Astrocyte of the hippocampus (primary cell): ENCODE data around the gene NSMF.

Experiments used
- DNase-seq: peaks from one replicate; pipeline ENCODE4 v3.0.0; 2011; ENCODE audit warnings: low read depth, low spot score

NSMF gene

GRCh38 chr9:137412431-137412830 is 46.7 kb downstream of the NSMF start:
- DNase-seq, result no peak

- DNase-seq, result peak; percentile 98
Observed at GRCh38 chr9:137411645-137412380, 47.3 kb downstream of the NSMF start.

GRCh38 chr9:137411260-137411644 is 47.9 kb downstream of the NSMF start:
- DNase-seq, result no peak

GRCh38 chr9:137410891-137411249 is 48.3 kb downstream of the NSMF start:
- DNase-seq, result no peak

- DNase-seq, result peak; percentile 33
Observed at GRCh38 chr9:137410236-137410890, 48.8 kb downstream of the NSMF start.

GRCh38 chr9:137409515-137409914 is 49.6 kb downstream of the NSMF start:
- no peak for DNase-seq

- DNase-seq, result no peak
Observed at GRCh38 chr9:137408651-137409405, 50.3 kb downstream of the NSMF start.

GRCh38 chr9:137407590-137408300 is 51.4 kb downstream of the NSMF start:
- DNase-seq, result no peak

GRCh38 chr9:137406876-137407589 is 52.1 kb downstream of the NSMF start:
- peak; percentile 87 for DNase-seq

GRCh38 chr9:137406085-137406760 is 52.9 kb downstream of the NSMF start:
- DNase-seq, result no peak

GRCh38 chr9:137405677-137406081 is 53.5 kb downstream of the NSMF start:
- no peak for DNase-seq

GRCh38 chr9:137404961-137405567 is 54.1 kb downstream of the NSMF start:
- DNase-seq, result no peak

GRCh38 chr9:137403269-137403668 is 55.9 kb downstream of the NSMF start:
- no peak for DNase-seq

GRCh38 chr9:137402746-137403145 is 56.4 kb downstream of the NSMF start:
- no peak for DNase-seq

GRCh38 chr9:137398561-137399468 is 60.3 kb downstream of the NSMF start:
- DNase-seq, result no peak

- no peak for DNase-seq
Observed at GRCh38 chr9:137397675-137398423, 61.3 kb downstream of the NSMF start.
